Activated CD8-positive, alpha-beta T cell treated with anti-CD3 and anti-CD28 coated beads for 36 hours (primary cell): ENCODE measurements around the gene KIRREL3. TPM values are rescaled to one million over a fixed set of nuclear protein-coding genes. Genes with fewer than 3 reads are reported as not detected.

ENCODE experiments used
- ATAC-seq: fragments of 200-7000 bp; cut with Tn5 transposase; one replicate; pipeline ENCODE4 v1.10.0; 2021; ENCODE audit warnings: mild to moderate bottlenecking, moderate library complexity
- CTCF ChIA-PET: fragments of 350-600 bp; sonication (Branson Sonifier 250); formaldehyde crosslinking; loops from one replicate; lab custom pipeline; 2021; ENCODE audit warnings: antibody characterized with exemption; lab: Charles Lee
- POLR2A ChIA-PET: fragments of 350-600 bp; sonication (Branson Sonifier 250); formaldehyde crosslinking; loops from one replicate; lab custom pipeline; 2021; ENCODE audit warnings: antibody characterized with exemption; lab: Charles Lee
- DNase-seq: peaks from one replicate; pipeline ENCODE4 v3.0.0-alpha.2; 2020
- H3K27ac Mint-ChIP-seq: one replicate; pipeline ENCODE4 v1.8.0; 2021; ENCODE audit warnings: mild to moderate bottlenecking, mixed read lengths
- H3K27me3 Mint-ChIP-seq: one replicate; pipeline ENCODE4 v1.8.0; 2021; ENCODE audit warnings: mixed read lengths
- H3K36me3 Mint-ChIP-seq: one replicate; pipeline ENCODE4 v1.8.0; 2021; ENCODE audit warnings: low read depth, mixed read lengths
- H3K4me1 Mint-ChIP-seq: one replicate; pipeline ENCODE4 v1.8.0; 2021; ENCODE audit warnings: low read depth, mixed read lengths
- H3K4me3 Mint-ChIP-seq: one replicate; pipeline ENCODE4 v1.8.0; 2021; ENCODE audit warnings: mild to moderate bottlenecking, moderate library complexity, mixed read lengths
- H3K9me3 Mint-ChIP-seq: one replicate; pipeline ENCODE4 v1.8.0; 2021; ENCODE audit warnings: mixed read lengths
- intact Hi-C: fragments of 100-400 bp; cut with micrococcal nuclease; formaldehyde crosslinking; loops from one replicate; pipeline ENCODE4 v1.10.0; 2022
- total RNA-seq, 2 experiments: library from RNA; stranded (reverse); gene quantifications; one replicate each; pipeline ENCODE4 v1.2.3, GENCODE V29; 2021
- TF ChIP-seq, protein P1 (sequence below): fragments of 200-600 bp; IDR thresholded peaks from one replicate; pipeline ENCODE4 v1.8.0; 2022; ENCODE audit warnings: antibody characterized with exemption, mild to moderate bottlenecking

Gene KIRREL3
- total RNA-seq, 2 experiments from 2014 or later = not detected

DNA sequence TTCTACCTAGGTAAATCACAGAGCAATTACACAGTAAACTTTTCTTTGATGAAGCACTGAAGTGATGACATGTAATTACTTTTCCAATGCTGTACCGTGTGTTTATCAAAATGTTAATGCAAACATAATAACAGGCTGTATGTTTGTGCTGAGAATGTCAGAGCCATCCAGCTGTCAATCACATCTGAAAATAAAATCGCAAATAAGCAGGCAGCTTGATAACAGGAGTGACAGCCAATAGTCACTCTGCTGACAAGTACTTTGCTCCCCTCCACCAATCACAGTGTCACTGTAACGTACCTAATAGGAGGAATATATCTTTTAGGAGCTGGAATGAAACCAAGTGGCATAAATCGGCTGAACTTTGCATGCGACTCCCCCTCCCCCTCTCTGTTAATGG lies 119.7 kb downstream of the KIRREL3 start:
- POLR2A ChIA-PET = no interaction called here
- H3K4me1 Mint-ChIP-seq = no peaks in the 10 kb centered on the region
- H3K36me3 Mint-ChIP-seq = no peaks in the 10 kb centered on the region
- ATAC-seq (no peak), DNase-seq (no peak)
- H3K9me3 Mint-ChIP-seq = no peaks in the 10 kb centered on the region
- CTCF ChIA-PET = no interaction called here
- TF ChIP-seq, protein P1, sequence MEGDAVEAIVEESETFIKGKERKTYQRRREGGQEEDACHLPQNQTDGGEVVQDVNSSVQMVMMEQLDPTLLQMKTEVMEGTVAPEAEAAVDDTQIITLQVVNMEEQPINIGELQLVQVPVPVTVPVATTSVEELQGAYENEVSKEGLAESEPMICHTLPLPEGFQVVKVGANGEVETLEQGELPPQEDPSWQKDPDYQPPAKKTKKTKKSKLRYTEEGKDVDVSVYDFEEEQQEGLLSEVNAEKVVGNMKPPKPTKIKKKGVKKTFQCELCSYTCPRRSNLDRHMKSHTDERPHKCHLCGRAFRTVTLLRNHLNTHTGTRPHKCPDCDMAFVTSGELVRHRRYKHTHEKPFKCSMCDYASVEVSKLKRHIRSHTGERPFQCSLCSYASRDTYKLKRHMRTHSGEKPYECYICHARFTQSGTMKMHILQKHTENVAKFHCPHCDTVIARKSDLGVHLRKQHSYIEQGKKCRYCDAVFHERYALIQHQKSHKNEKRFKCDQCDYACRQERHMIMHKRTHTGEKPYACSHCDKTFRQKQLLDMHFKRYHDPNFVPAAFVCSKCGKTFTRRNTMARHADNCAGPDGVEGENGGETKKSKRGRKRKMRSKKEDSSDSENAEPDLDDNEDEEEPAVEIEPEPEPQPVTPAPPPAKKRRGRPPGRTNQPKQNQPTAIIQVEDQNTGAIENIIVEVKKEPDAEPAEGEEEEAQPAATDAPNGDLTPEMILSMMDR = no peak
- H3K27ac Mint-ChIP-seq = no peak overlapping the region
- H3K4me3 Mint-ChIP-seq = no peak overlapping the region
- intact Hi-C loops = no loop called here
- H3K27me3 Mint-ChIP-seq = peaks cover 2% of the 10 kb centered on the region

DNA sequence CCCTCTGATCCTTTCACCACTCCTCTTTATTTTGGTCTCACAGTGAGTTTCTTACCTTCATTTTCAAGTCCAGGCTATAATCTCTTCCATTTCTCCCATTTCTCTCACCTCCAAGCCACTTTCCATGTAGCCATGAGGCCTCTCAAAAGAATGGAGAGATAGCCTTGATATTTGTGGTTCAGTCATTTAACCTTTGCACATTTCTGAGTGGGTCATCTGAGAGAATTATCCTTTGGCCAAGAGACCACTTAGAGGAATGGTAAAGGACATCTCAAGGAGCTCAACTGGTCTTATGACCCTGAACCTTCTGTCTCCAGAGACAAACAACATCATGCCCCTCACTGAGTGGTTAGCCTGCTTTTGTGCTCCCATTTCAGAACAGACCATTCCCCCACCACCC lies 121.1 kb downstream of the KIRREL3 start:
- Mint-ChIP-seq H3K4me1 (no peaks in the 10 kb centered on the region), H3K9me3 (no peaks in the 10 kb centered on the region), H3K36me3 (no peaks in the 10 kb centered on the region), H3K27me3 (peaks cover 2% of the 10 kb centered on the region), H3K27ac (no peak overlapping the region), H3K4me3 (no peak overlapping the region)
- intact Hi-C loops = no loop called here
- TF ChIP-seq, protein P1 = no peak
- no peak for ATAC-seq
- DNase-seq = no peak
- ChIA-PET CTCF (no interaction called here), POLR2A (no interaction called here)

DNA sequence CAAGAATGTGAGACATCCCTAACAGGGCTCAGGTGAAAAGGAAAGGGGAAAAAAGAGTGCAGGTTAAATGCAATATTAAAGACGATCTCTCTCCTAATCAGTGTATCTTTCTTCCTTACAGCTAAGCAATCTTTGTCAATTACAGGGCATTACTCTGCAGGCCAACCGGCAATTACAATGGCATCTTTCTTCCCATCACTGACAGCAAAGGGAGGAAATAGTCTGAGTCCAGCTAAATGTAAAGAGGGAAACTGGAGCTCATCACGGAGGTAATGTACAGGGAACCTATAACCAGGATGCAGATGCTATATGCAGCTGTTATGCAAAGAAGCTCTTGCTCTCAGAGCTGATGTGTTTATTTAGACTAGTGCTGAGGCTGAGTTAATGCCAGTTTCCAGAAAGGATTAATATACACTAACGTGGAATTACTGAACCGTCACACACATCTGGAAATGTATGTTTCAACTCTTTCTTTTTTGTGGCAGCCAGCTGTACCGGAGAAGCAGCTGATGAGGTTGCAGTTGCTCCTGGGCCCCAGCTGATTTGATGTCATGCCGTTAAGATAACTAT lies 121.6 kb downstream of the KIRREL3 start:
- intact Hi-C loops = no loop called here
- Mint-ChIP-seq H3K27me3 (peaks cover 2% of the 10 kb centered on the region), H3K27ac (no peak overlapping the region), H3K36me3 (no peaks in the 10 kb centered on the region), H3K4me3 (no peak overlapping the region), H3K9me3 (no peaks in the 10 kb centered on the region), H3K4me1 (no peaks in the 10 kb centered on the region)
- CTCF ChIA-PET = no interaction called here
- TF ChIP-seq, protein P1 = no peak
- POLR2A ChIA-PET = interaction anchor here (0.7 kb wide), 1 partner anchor 431 kb away, joined by 3 read pairs; no protein-coding TSS in a partner anchor
- DNase-seq (no peak), ATAC-seq (no peak)

DNA sequence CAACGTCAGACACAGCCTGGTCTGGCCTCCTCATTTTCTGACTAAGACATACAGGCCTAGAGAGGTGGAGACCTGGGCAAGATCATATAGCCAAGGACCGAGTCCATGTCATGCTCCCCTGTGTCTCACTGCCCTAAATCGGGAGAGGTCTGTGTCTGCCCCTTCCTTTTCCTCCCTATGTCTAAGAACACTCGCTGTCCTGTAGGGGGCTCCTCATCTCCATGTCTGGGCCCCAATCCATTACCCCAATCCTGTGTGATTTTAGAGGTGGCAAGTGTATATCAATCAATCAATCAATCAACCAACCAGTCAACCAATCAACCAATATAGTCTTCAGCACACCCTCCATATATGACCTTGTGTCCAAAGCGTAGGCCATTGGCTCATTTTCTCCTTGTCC lies 125.7 kb downstream of the KIRREL3 start:
- intact Hi-C loops = no loop called here
- ATAC-seq = no peak
- ChIA-PET CTCF (interaction anchor here (0.7 kb wide), 1 partner anchor 482 kb away, joined by 3 read pairs; no protein-coding TSS in a partner anchor), POLR2A (no interaction called here)
- Mint-ChIP-seq H3K4me3 (no peak overlapping the region), H3K36me3 (no peaks in the 10 kb centered on the region), H3K9me3 (no peaks in the 10 kb centered on the region), H3K27ac (no peak overlapping the region), H3K27me3 (no peaks in the 10 kb centered on the region), H3K4me1 (no peaks in the 10 kb centered on the region)
- TF ChIP-seq, protein P1 = no peak
- DNase-seq = no peak

DNA sequence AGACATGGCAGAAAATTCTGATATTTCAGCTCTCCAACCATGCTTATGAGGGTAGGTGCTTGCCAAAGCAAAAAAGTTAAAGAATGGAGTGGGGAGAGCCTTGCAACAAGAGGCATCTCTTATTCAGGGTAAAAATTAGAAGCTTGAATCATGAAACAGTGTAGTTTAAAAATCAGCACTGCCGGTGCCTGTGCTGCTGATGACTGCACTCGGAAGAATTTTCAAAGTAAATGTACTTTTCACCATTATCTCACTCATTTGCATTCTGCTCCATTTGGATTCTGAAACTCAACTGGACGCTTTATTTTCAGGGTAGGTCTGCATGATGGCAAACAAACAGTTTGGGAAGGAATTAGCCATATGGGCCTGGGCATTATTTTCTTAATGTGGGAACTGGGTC lies 126.3 kb downstream of the KIRREL3 start:
- Mint-ChIP-seq H3K4me1 (no peaks in the 10 kb centered on the region), H3K36me3 (no peaks in the 10 kb centered on the region), H3K27me3 (no peaks in the 10 kb centered on the region), H3K9me3 (no peaks in the 10 kb centered on the region), H3K4me3 (no peak overlapping the region), H3K27ac (no peak overlapping the region)
- TF ChIP-seq, protein P1 = no peak
- CTCF ChIA-PET = no interaction called here
- intact Hi-C loops = no loop called here
- DNase-seq (no peak), ATAC-seq (no peak)
- POLR2A ChIA-PET = no interaction called here
